ENCODE measurements around the gene TSPAN2. TPM values are rescaled to one million over a fixed set of nuclear protein-coding genes. Genes with fewer than 3 reads are reported as not detected.

TSPAN2 gene
- total RNA-seq, 1 donor from 2014 or later: 4.3 TPM

DNA sequence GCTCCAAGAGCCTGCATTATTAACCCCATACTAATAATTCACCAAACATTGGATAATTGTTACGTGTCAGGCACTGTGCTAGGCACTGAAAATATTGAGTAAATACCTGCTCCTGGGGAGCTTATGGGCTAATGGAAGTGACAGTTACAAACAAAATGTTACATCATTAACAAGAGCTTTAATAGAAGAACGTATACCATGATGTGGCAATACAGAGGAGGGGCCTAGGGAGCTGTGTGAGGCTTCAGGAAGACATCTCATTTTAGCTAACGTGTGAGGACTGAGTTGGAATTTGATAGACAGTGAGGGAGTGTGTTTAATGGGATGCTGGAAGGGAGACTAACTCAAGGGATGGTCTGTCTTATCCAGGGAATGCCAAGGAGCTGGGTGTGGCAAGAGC, 16.5 kb upstream of the TSPAN2 start:
- intact Hi-C loops (cut with DNase I): no loop called here
- Histone ChIP-seq H3K4me3 (no peak overlapping the region), H3K4me1 (peaks cover 11% of the 10 kb centered on the region), H3K27me3 (ENCODE audit: low read depth) (no peaks in the 10 kb centered on the region), H3K27ac (no peak overlapping the region), H3K9me3 (no peaks in the 10 kb centered on the region), H3K36me3 (no peaks in the 10 kb centered on the region)
- ATAC-seq (peak in 1 of 2 donors; percentile 24), DNase-seq (no peak)
- no peak for TF ChIP-seq CTCF (IDR thresholded peaks at IDR 0.05)

- intact Hi-C loops (cut with DNase I): no loop called here
- H3K9me3 ChIP-seq: no peaks in the 10 kb centered on the region
Observed at GRCh38 chr1:115099693-115100050, 10.4 kb upstream of the TSPAN2 start.

GRCh38 chr1:115098979-115099692, 9.8 kb upstream of the TSPAN2 start:
- intact Hi-C loops (cut with DNase I): no loop called here
- no peaks in the 10 kb centered on the region for H3K36me3 ChIP-seq
- H3K4me3 ChIP-seq: peak overlapping the region; percentile 46
- H3K27me3 ChIP-seq (ENCODE audit: low read depth): no peaks in the 10 kb centered on the region
- peak; percentile 60 for DNase-seq
- peak; percentile 72 to 87 for ATAC-seq
- TF ChIP-seq CTCF (IDR thresholded peaks at IDR 0.05): no peak
- no peaks in the 10 kb centered on the region for H3K9me3 ChIP-seq
- H3K27ac ChIP-seq: peak overlapping the region; percentile 82
- H3K4me1 ChIP-seq: no peaks in the 10 kb centered on the region

More at GRCh38 chr1:115099693-115100050, 10.4 kb upstream of the TSPAN2 start:
- ATAC-seq (peak; percentile 7 to 24), DNase-seq (no peak)
- H3K27me3 ChIP-seq (ENCODE audit: low read depth): no peaks in the 10 kb centered on the region
- H3K4me3 ChIP-seq: peak overlapping the region; percentile 46
- no peaks in the 10 kb centered on the region for H3K36me3 ChIP-seq
- H3K4me1 ChIP-seq: no peaks in the 10 kb centered on the region
- TF ChIP-seq CTCF (IDR thresholded peaks at IDR 0.05): no peak
- peak overlapping the region; percentile 82 for H3K27ac ChIP-seq

DNA sequence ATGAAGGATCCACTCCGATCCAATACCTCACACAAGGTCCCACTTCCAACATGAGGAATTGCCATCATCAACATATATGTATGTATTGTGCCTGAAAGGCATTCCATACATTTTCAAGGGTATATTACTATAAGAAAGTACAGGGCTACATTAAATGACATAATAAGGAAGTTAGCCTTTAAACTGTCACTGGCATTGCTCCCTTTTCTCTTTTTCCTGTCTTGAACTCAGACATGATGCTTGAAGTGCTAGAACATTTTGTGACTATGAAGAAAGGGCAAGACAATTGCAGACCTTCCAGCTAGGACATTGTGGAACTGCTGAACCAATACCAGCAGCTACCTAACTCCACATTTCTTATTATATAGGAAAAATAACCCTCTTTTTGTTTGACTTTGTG, 2.9 kb upstream of the TSPAN2 start:
- DNase-seq (no peak), ATAC-seq (no peak)
- no peaks in the 10 kb centered on the region for H3K36me3 ChIP-seq
- no peak overlapping the region for H3K27ac ChIP-seq
- H3K27me3 ChIP-seq (ENCODE audit: low read depth): no peaks in the 10 kb centered on the region
- no peak overlapping the region for H3K4me3 ChIP-seq
- intact Hi-C loops (cut with DNase I): no loop called here
- TF ChIP-seq CTCF (IDR thresholded peaks at IDR 0.05): no peak
- H3K9me3 ChIP-seq: no peaks in the 10 kb centered on the region
- peaks cover 25% of the 10 kb centered on the region for H3K4me1 ChIP-seq

- no peaks in the 10 kb centered on the region for H3K9me3 ChIP-seq
- intact Hi-C loops (cut with DNase I): no loop called here
- no peak for ATAC-seq
- no peak overlapping the region for H3K27ac ChIP-seq
- H3K27me3 ChIP-seq (ENCODE audit: low read depth): no peaks in the 10 kb centered on the region
- H3K4me1 ChIP-seq: peaks cover 27% of the 10 kb centered on the region
- no peak for TF ChIP-seq CTCF (IDR thresholded peaks at IDR 0.05)
- DNase-seq: no peak
- H3K36me3 ChIP-seq: no peaks in the 10 kb centered on the region
- H3K4me3 ChIP-seq: no peak overlapping the region
Observed at GRCh38 chr1:115091572-115091971, 2.3 kb upstream of the TSPAN2 start.

Data from lower lobe of right lung (tissue), 2 donors.